Liver (tissue), 3 donors: ENCODE results near the gene PKD2.

ENCODE experiments used
- EGR1 ChIP-seq, 2 donors: IDR thresholded peaks; 2 replicates each; pipeline ENCODE4 v1.6.1; 2016 to 2018; ENCODE audit warnings: antibody characterized with exemption in 2 of 2, low read depth in 2 of 2
- GABPA ChIP-seq, 2 donors: IDR thresholded peaks in 1 of 2; conservative IDR thresholded peaks in 1 of 2; 2 replicates each; pipeline ENCODE4 v1.6.1; 2016; ENCODE audit warnings: antibody characterized with exemption in 2 of 2, mild to moderate bottlenecking in 1 of 2, moderate library complexity in 1 of 2
- RAD21 ChIP-seq, 2 donors: IDR thresholded peaks; 2 replicates each; pipeline ENCODE4 v1.6.1; 2016; ENCODE audit warnings: antibody characterized with exemption in 2 of 2, mild to moderate bottlenecking in 2 of 2
- SP1 ChIP-seq: IDR thresholded peaks from 2 replicates; pipeline ENCODE4 v1.6.1; 2018; ENCODE audit warnings: antibody characterized with exemption, mild to moderate bottlenecking
- TAF1 ChIP-seq: conservative IDR thresholded peaks from 2 replicates; pipeline ENCODE4 v1.6.1; 2016; ENCODE audit warnings: antibody characterized with exemption, mild to moderate bottlenecking
- YY1 ChIP-seq: IDR thresholded peaks from 2 replicates; pipeline ENCODE4 v1.6.1; 2016; ENCODE audit warnings: antibody characterized with exemption, mild to moderate bottlenecking
- TF ChIP-seq, protein P1 (sequence below): fragments of 150-350 bp; IDR thresholded peaks from 2 replicates; pipeline ENCODE4 v1.5.1; 2017; ENCODE audit warnings: improper control_type of control experiment, low read depth, low read length; ENCODE audit not compliant: missing input control
- TF ChIP-seq, protein P2 (sequence below): IDR thresholded peaks from 2 replicates; pipeline ENCODE4 v1.6.1; 2016; ENCODE audit warnings: antibody characterized with exemption, mild to moderate bottlenecking
- TF ChIP-seq, protein P3 (sequence below): IDR thresholded peaks from 2 replicates; pipeline ENCODE4 v1.6.1; 2016; ENCODE audit warnings: antibody characterized with exemption
- donor health status: healthy.
- donor health status: healthy.

DNA sequence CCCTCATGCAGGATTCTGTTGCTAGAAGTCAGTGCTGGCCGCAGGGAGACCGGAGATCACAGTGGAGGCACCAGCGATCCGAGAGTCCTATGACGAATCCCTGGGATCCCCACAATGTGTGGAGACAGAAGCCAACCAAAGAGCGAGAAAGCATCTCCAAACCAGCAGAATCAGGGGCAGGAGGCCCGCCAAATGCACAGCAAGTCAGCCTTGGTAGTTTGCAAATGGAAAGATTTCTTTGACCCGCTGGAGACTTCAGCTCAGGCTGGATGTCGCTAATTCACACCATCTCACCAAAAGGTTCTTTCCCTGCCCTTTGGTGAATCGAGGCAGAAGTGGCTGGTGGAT, 505 bp upstream of the PKD2 start:
- TF ChIP-seq, protein P1, sequence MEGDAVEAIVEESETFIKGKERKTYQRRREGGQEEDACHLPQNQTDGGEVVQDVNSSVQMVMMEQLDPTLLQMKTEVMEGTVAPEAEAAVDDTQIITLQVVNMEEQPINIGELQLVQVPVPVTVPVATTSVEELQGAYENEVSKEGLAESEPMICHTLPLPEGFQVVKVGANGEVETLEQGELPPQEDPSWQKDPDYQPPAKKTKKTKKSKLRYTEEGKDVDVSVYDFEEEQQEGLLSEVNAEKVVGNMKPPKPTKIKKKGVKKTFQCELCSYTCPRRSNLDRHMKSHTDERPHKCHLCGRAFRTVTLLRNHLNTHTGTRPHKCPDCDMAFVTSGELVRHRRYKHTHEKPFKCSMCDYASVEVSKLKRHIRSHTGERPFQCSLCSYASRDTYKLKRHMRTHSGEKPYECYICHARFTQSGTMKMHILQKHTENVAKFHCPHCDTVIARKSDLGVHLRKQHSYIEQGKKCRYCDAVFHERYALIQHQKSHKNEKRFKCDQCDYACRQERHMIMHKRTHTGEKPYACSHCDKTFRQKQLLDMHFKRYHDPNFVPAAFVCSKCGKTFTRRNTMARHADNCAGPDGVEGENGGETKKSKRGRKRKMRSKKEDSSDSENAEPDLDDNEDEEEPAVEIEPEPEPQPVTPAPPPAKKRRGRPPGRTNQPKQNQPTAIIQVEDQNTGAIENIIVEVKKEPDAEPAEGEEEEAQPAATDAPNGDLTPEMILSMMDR: no peak
- no peak for TF ChIP-seq GABPA (IDR thresholded peaks at IDR 0.05 in 1 of 2, conservative IDR thresholded peaks at IDR 0.05 in 1 of 2)
- TF ChIP-seq, protein P2, sequence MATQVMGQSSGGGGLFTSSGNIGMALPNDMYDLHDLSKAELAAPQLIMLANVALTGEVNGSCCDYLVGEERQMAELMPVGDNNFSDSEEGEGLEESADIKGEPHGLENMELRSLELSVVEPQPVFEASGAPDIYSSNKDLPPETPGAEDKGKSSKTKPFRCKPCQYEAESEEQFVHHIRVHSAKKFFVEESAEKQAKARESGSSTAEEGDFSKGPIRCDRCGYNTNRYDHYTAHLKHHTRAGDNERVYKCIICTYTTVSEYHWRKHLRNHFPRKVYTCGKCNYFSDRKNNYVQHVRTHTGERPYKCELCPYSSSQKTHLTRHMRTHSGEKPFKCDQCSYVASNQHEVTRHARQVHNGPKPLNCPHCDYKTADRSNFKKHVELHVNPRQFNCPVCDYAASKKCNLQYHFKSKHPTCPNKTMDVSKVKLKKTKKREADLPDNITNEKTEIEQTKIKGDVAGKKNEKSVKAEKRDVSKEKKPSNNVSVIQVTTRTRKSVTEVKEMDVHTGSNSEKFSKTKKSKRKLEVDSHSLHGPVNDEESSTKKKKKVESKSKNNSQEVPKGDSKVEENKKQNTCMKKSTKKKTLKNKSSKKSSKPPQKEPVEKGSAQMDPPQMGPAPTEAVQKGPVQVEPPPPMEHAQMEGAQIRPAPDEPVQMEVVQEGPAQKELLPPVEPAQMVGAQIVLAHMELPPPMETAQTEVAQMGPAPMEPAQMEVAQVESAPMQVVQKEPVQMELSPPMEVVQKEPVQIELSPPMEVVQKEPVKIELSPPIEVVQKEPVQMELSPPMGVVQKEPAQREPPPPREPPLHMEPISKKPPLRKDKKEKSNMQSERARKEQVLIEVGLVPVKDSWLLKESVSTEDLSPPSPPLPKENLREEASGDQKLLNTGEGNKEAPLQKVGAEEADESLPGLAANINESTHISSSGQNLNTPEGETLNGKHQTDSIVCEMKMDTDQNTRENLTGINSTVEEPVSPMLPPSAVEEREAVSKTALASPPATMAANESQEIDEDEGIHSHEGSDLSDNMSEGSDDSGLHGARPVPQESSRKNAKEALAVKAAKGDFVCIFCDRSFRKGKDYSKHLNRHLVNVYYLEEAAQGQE: no peak
- TF ChIP-seq, protein P3, sequence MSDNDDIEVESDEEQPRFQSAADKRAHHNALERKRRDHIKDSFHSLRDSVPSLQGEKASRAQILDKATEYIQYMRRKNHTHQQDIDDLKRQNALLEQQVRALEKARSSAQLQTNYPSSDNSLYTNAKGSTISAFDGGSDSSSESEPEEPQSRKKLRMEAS: no peak
- no peak for TF ChIP-seq TAF1
- no peak for TF ChIP-seq RAD21 (IDR thresholded peaks at IDR 0.05)
- TF ChIP-seq YY1: no peak
- TF ChIP-seq EGR1 (IDR thresholded peaks at IDR 0.05; ENCODE audit: low read depth in 2 of 2): no peak
- no peak for TF ChIP-seq SP1
